SU-DHL-6 (cell line): ENCODE measurements around the gene TIMM10.

ENCODE experiments used
- H2AFZ ChIP-seq: fragments of 200-600 bp; sonication (generic); 2 replicates; pipeline ENCODE4 v1.6.1; 2014; ENCODE audit warnings: low read depth, mild to moderate bottlenecking, moderate library complexity, mixed read lengths, antibody characterized with exemption, low read length; ENCODE audit not compliant: severe bottlenecking
- H3F3A ChIP-seq: fragments of 200-600 bp; shearing (Covaris generic); 2 replicates; pipeline ENCODE4 v1.6.0; 2016; ENCODE audit warnings: antibody characterized with exemption, mild to moderate bottlenecking; ENCODE audit not compliant: insufficient read depth
- H3K27ac ChIP-seq: fragments of 200-600 bp; sonication (generic); 2 replicates; pipeline ENCODE4 v1.5.1; 2016; ENCODE audit warnings: low read depth, mild to moderate bottlenecking, low read length, moderate library complexity, mixed read lengths
- H3K27me3 ChIP-seq: fragments of 200-600 bp; sonication (generic), shearing (Covaris generic); 2 replicates; pipeline ENCODE4 v1.6.0; 2014; ENCODE audit warnings: mild to moderate bottlenecking, low read length
- H3K36me3 ChIP-seq: fragments of 200-600 bp; sonication (generic); 2 replicates; pipeline ENCODE4 v1.6.1; 2014; ENCODE audit warnings: mild to moderate bottlenecking, low read length, mixed read lengths
- H3K4me2 ChIP-seq: fragments of 300-600, 200-600 bp; shearing (Covaris generic), sonication (generic); 2 replicates; pipeline ENCODE4 v1.6.0; 2014; ENCODE audit warnings: low read length, low read depth, mild to moderate bottlenecking; ENCODE audit not compliant: poor library complexity, severe bottlenecking
- H3K4me3 ChIP-seq: fragments of 200-600 bp; sonication (generic); 2 replicates; pipeline ENCODE4 v1.5.1; 2014; ENCODE audit warnings: antibody characterized with exemption, low read length, mild to moderate bottlenecking, mixed read lengths; ENCODE audit not compliant: insufficient read depth, poor library complexity, severe bottlenecking
- H3K79me2 ChIP-seq: fragments of 200-600 bp; sonication (generic); 2 replicates; pipeline ENCODE4 v1.6.1; 2014; ENCODE audit warnings: mild to moderate bottlenecking, low read length, moderate library complexity; ENCODE audit not compliant: insufficient read depth
- H3K9ac ChIP-seq: fragments of 200-600 bp; sonication (generic); 2 replicates; pipeline ENCODE4 v1.7.0; 2014; ENCODE audit warnings: mild to moderate bottlenecking, low read length
- H3K9me2 ChIP-seq: fragments of 200-600 bp; sonication (generic); replicated peaks from 2 replicates; pipeline ENCODE4 v1.6.1; 2014; ENCODE audit warnings: low read length; ENCODE audit not compliant: insufficient read depth
- H3K9me3 ChIP-seq: fragments of 200-600 bp; sonication (generic); 2 replicates; pipeline ENCODE4 v1.6.1; 2014; ENCODE audit warnings: low read length, mixed read lengths; ENCODE audit not compliant: insufficient read depth
- H4K20me1 ChIP-seq: fragments of 200-600 bp; sonication (generic); 2 replicates; pipeline ENCODE4 v1.6.1; 2014; ENCODE audit warnings: low read depth, mild to moderate bottlenecking, antibody characterized with exemption, low read length, moderate library complexity, mixed read lengths
- CTCF ChIP-seq: fragments of 200-600 bp; sonication (generic); IDR thresholded peaks from one replicate; pipeline ENCODE4 v1.5.1; 2017; ENCODE audit warnings: antibody characterized with exemption, mild to moderate bottlenecking, low read length, moderate library complexity; ENCODE audit not compliant: insufficient read depth, poor library complexity, severe bottlenecking
- EZH2phosphoT487 ChIP-seq: fragments of 200-600 bp; sonication (generic), shearing (Covaris generic); conservative IDR thresholded peaks from 2 replicates; pipeline ENCODE4 v1.6.1; 2018; ENCODE audit warnings: mild to moderate bottlenecking, antibody characterized with exemption, low read length, moderate library complexity, mixed read lengths

TIMM10 gene

GRCh38 chr11:57530596-57531507, at the start of gene TIMM10:
TSS of gene TIMM10 (minus strand) at chr11:57530754. CDS start at chr11:57530189, 565 bp downstream.
- H4K20me1 ChIP-seq, result no peaks in the 10 kb centered on the region; the same call in 1 of the 2 replicates
- H3K9ac ChIP-seq, result peak within 1 kb of the TSS; percentile 99
- no peaks in the 10 kb centered on the region for H3K9me3 ChIP-seq
- H3K4me3 ChIP-seq, result peak within 1 kb of the TSS; percentile 97
- peak within 1 kb of the TSS; percentile 82 for H3K4me2 ChIP-seq
- H2AFZ ChIP-seq, result peak within 1 kb of the TSS; percentile 96
- no peaks in the 10 kb centered on the region for H3K9me2 ChIP-seq
- peaks cover 25% of the 10 kb centered on the region for H3K79me2 ChIP-seq
- no peaks in the 10 kb centered on the region for H3K27me3 ChIP-seq
- peaks cover 7% of the 10 kb centered on the region; the same call in 1 of the 2 replicates for H3F3A ChIP-seq
- no peak for TF ChIP-seq EZH2phosphoT487
- no peak for TF ChIP-seq CTCF
- no peaks in the 10 kb centered on the region for H3K36me3 ChIP-seq
- H3K27ac ChIP-seq, result peak within 1 kb of the TSS; percentile 62

- TF ChIP-seq CTCF, result no peak
- Histone ChIP-seq H3K9ac (no peak overlapping the region), H4K20me1 (no peaks in the 10 kb centered on the region), H3K9me2 (no peaks in the 10 kb centered on the region), H2AFZ (no peak overlapping the region), H3K4me2 (no peak overlapping the region), H3K27ac (no peak overlapping the region), H3K36me3 (no peaks in the 10 kb centered on the region), H3K4me3 (no peak overlapping the region), H3F3A (no peaks in the 10 kb centered on the region), H3K79me2 (no peaks in the 10 kb centered on the region), H3K9me3 (no peaks in the 10 kb centered on the region), H3K27me3 (no peaks in the 10 kb centered on the region)
These were observed 43.5 kb upstream of the TIMM10 start for GRCh38 chr11:57574061-57574460.

GRCh38 chr11:57571606-57572005, 41.1 kb upstream of the TIMM10 start:
- Histone ChIP-seq H2AFZ (no peak overlapping the region), H3K9me3 (no peaks in the 10 kb centered on the region), H3K4me2 (no peak overlapping the region), H3K27me3 (no peaks in the 10 kb centered on the region), H3K9ac (no peak overlapping the region), H3K36me3 (no peaks in the 10 kb centered on the region), H3K79me2 (no peaks in the 10 kb centered on the region), H4K20me1 (no peaks in the 10 kb centered on the region), H3K4me3 (no peak overlapping the region), H3K9me2 (no peaks in the 10 kb centered on the region), H3K27ac (no peak overlapping the region), H3F3A (no peaks in the 10 kb centered on the region)
- TF ChIP-seq CTCF, result no peak
- no peak for TF ChIP-seq EZH2phosphoT487
